NCI-H1092 (cell line): ENCODE measurements around the gene PDE8A.
"Not testable (repeated sequence)": the region's sequence is repeated elsewhere in the genome, so short reads cannot be mapped to it uniquely, and the experiment has no call there.

Experiments used
- DNase-seq: peaks from one replicate; lab custom pipeline; 2025; lab: John Stamatoyannopoulos, UW

PDE8A gene

GRCh38 chr15:84988909-84989644 is 7.4 kb downstream of the PDE8A start:
- DNase-seq, result no peak

- DNase-seq, result no peak
Observed at GRCh38 chr15:84990507-84990906, 8.9 kb downstream of the PDE8A start.

GRCh38 chr15:84991014-84991712 is 9.5 kb downstream of the PDE8A start:
- DNase-seq, result no peak

GRCh38 chr15:84992157-84992944 is 10.7 kb downstream of the PDE8A start:
- no peak for DNase-seq

- DNase-seq, result no peak
Observed at GRCh38 chr15:84996055-84996454, 14.4 kb downstream of the PDE8A start.

GRCh38 chr15:84996714-84997113 is 15.1 kb downstream of the PDE8A start:
- not testable (repeated sequence) for DNase-seq

- DNase-seq, result not testable (repeated sequence)
Observed at GRCh38 chr15:84997214-84997613, 15.6 kb downstream of the PDE8A start.

- no peak for DNase-seq
Observed at GRCh38 chr15:85000189-85000864, 18.7 kb downstream of the PDE8A start.

- DNase-seq, result no peak
Observed at GRCh38 chr15:85000937-85001336, 19.3 kb downstream of the PDE8A start.

- no peak for DNase-seq
Observed at GRCh38 chr15:85002517-85002916, 20.9 kb downstream of the PDE8A start.

- no peak for DNase-seq
Observed at GRCh38 chr15:85003593-85004312, 22.1 kb downstream of the PDE8A start.

- DNase-seq, result no peak
Observed at GRCh38 chr15:85004550-85004949, 22.9 kb downstream of the PDE8A start.

GRCh38 chr15:85005319-85005718 is 23.7 kb downstream of the PDE8A start:
- no peak for DNase-seq

- no peak for DNase-seq
Observed at GRCh38 chr15:85005746-85006145, 24.1 kb downstream of the PDE8A start.

GRCh38 chr15:85006201-85006600 is 24.5 kb downstream of the PDE8A start:
- DNase-seq, result no peak

- no peak for DNase-seq
Observed at GRCh38 chr15:85006655-85007054, 25.0 kb downstream of the PDE8A start.

GRCh38 chr15:85007137-85007536 is 25.5 kb downstream of the PDE8A start:
- no peak for DNase-seq

GRCh38 chr15:85007741-85008397 is 26.2 kb downstream of the PDE8A start:
- DNase-seq, result no peak

- DNase-seq, result no peak
Observed at GRCh38 chr15:85008474-85009260, 27.0 kb downstream of the PDE8A start.

GRCh38 chr15:85009435-85009834 is 27.8 kb downstream of the PDE8A start:
- no peak for DNase-seq
